ENCODE measurements around the gene CYB5D1.
A peak's percentile ranks its signal among the peaks of the same experiment; 100 is the strongest.

The CYB5D1 gene

GRCh38 chr17:7838090-7839075 lies 19.4 kb upstream of the CYB5D1 start:
- no peak for TF ChIP-seq GATA3 (IDR thresholded peaks at IDR 0.05; ENCODE audit: low read depth, low read length)
- no peak for TF ChIP-seq GATA2 (IDR thresholded peaks at IDR 0.05; ENCODE audit: low read depth, low read length)

GRCh38 chr17:7839190-7839875 lies 18.5 kb upstream of the CYB5D1 start:
- TF ChIP-seq GATA3 (IDR thresholded peaks at IDR 0.05; ENCODE audit: low read depth, low read length) (no peak), GATA2 (IDR thresholded peaks at IDR 0.05; ENCODE audit: low read depth, low read length) (no peak)

GRCh38 chr17:7839876-7840261 lies 17.9 kb upstream of the CYB5D1 start:
- no peak for TF ChIP-seq GATA2 (IDR thresholded peaks at IDR 0.05; ENCODE audit: low read depth, low read length)
- TF ChIP-seq GATA3 (IDR thresholded peaks at IDR 0.05; ENCODE audit: low read depth, low read length), result no peak

GRCh38 chr17:7840441-7840840 lies 17.4 kb upstream of the CYB5D1 start:
- TF ChIP-seq GATA2 (IDR thresholded peaks at IDR 0.05; ENCODE audit: low read depth, low read length) (no peak), GATA3 (IDR thresholded peaks at IDR 0.05; ENCODE audit: low read depth, low read length) (no peak)

- TF ChIP-seq GATA3 (IDR thresholded peaks at IDR 0.05; ENCODE audit: low read depth, low read length) (no peak), GATA2 (IDR thresholded peaks at IDR 0.05; ENCODE audit: low read depth, low read length) (no peak)
Measured at GRCh38 chr17:7840875-7841274, 16.9 kb upstream of the CYB5D1 start.

GRCh38 chr17:7841396-7841914 lies 16.3 kb upstream of the CYB5D1 start:
- TF ChIP-seq GATA3 (IDR thresholded peaks at IDR 0.05; ENCODE audit: low read depth, low read length) (no peak), GATA2 (IDR thresholded peaks at IDR 0.05; ENCODE audit: low read depth, low read length) (peak; percentile 66)

- no peak for TF ChIP-seq GATA2 (IDR thresholded peaks at IDR 0.05; ENCODE audit: low read depth, low read length)
- TF ChIP-seq GATA3 (IDR thresholded peaks at IDR 0.05; ENCODE audit: low read depth, low read length), result no peak
Measured at GRCh38 chr17:7841915-7842379, 15.9 kb upstream of the CYB5D1 start.

- TF ChIP-seq GATA2 (IDR thresholded peaks at IDR 0.05; ENCODE audit: low read depth, low read length), result no peak
- no peak for TF ChIP-seq GATA3 (IDR thresholded peaks at IDR 0.05; ENCODE audit: low read depth, low read length)
Measured at GRCh38 chr17:7842380-7843256, 15.2 kb upstream of the CYB5D1 start.

GRCh38 chr17:7843257-7843535 lies 14.6 kb upstream of the CYB5D1 start:
- TF ChIP-seq GATA3 (IDR thresholded peaks at IDR 0.05; ENCODE audit: low read depth, low read length) (no peak), GATA2 (IDR thresholded peaks at IDR 0.05; ENCODE audit: low read depth, low read length) (no peak)

GRCh38 chr17:7843536-7844291 lies 14.1 kb upstream of the CYB5D1 start:
- no peak for TF ChIP-seq GATA3 (IDR thresholded peaks at IDR 0.05; ENCODE audit: low read depth, low read length)
- TF ChIP-seq GATA2 (IDR thresholded peaks at IDR 0.05; ENCODE audit: low read depth, low read length), result no peak

- TF ChIP-seq GATA2 (IDR thresholded peaks at IDR 0.05; ENCODE audit: low read depth, low read length), result no peak
- no peak for TF ChIP-seq GATA3 (IDR thresholded peaks at IDR 0.05; ENCODE audit: low read depth, low read length)
Measured at GRCh38 chr17:7844292-7845154, 13.3 kb upstream of the CYB5D1 start.

- TF ChIP-seq GATA2 (IDR thresholded peaks at IDR 0.05; ENCODE audit: low read depth, low read length) (no peak), GATA3 (IDR thresholded peaks at IDR 0.05; ENCODE audit: low read depth, low read length) (no peak)
Measured at GRCh38 chr17:7845359-7846062, 12.3 kb upstream of the CYB5D1 start.

Measured in SH-SY5Y (cell line).